ENCODE measurements around the gene JAK2.

JAK2 gene

GRCh38 chr9:4984171-4984620, 876 bp upstream of the JAK2 start (continued):
- TF ChIP-seq ZNF335 (tag by site-specific recombination; conservative IDR thresholded peaks at IDR 0.05) = peak; percentile 88
- TF ChIP-seq ZNF24 (tag by site-specific recombination; IDR thresholded peaks at IDR 0.05) = peak; percentile 76; the same call in 1 of the 2 replicates
- no peak for TF ChIP-seq GFI1B (tag by site-specific recombination; IDR thresholded peaks at IDR 0.05)
- no peak for TF ChIP-seq GLIS2 (tag by site-specific recombination; IDR thresholded peaks at IDR 0.05)
- TF ChIP-seq ZNF501 (tag by site-specific recombination; IDR thresholded peaks at IDR 0.05) = peak; percentile 57; the same call in 1 of the 2 replicates
- TF ChIP-seq HOXD13 (CRISPR knock-in tag; IDR thresholded peaks at IDR 0.05; ENCODE audit: borderline replicate concordance) = no peak

GRCh38 chr9:4985386-4986266, 554 bp downstream of the JAK2 start:
- Histone ChIP-seq H3K36me3 (ENCODE audit: control insufficient read depth in 2 of 2, insufficient read depth in 1 of 2, low read length in 2 of 2) (no peaks in the 10 kb centered on the region), H3K4me1 (ENCODE audit: control insufficient read depth, insufficient read depth, low read length) (no peaks in the 10 kb centered on the region), H3K9me3 (ENCODE audit: control insufficient read depth, insufficient read depth, low read depth, low read length) (no peaks in the 10 kb centered on the region), H3K27ac (ENCODE audit: extremely low read depth, low read depth, low read length) (peak overlapping the region; percentile 81), H3K4me3 (ENCODE audit: low read depth, low read length) (peak overlapping the region; percentile 53)
- no peak for TF ChIP-seq ZNF510 (tag by site-specific recombination; IDR thresholded peaks at IDR 0.05; ENCODE audit: insufficient replicate concordance)
- TF ChIP-seq ZNF513 (tag by site-specific recombination; IDR thresholded peaks at IDR 0.05) = peak; percentile 46; the same call in 1 of the 2 replicates
- peak; percentile 89 for TF ChIP-seq ZNF341 (tag by site-specific recombination; IDR thresholded peaks at IDR 0.05; ENCODE audit: low read depth)
- TF ChIP-seq ZBTB48 (tag by site-specific recombination; IDR thresholded peaks at IDR 0.05) = 0 out of 2 replicates have a peak, but pooled peaks have one; percentile 17
- no peak; the same call in 1 of the 2 replicates for TF ChIP-seq ZNF366 (tag by site-specific recombination; conservative IDR thresholded peaks at IDR 0.05)
- TF ChIP-seq ZFHX2 (tag by site-specific recombination; conservative IDR thresholded peaks at IDR 0.05) = peak; percentile 62
- peak; percentile 67 for TF ChIP-seq GLIS2 (tag by site-specific recombination; IDR thresholded peaks at IDR 0.05)
- peak; percentile 88 for TF ChIP-seq ZNF335 (tag by site-specific recombination; conservative IDR thresholded peaks at IDR 0.05)
- peak; percentile 43 for TF ChIP-seq EGR2 (tag by site-specific recombination; IDR thresholded peaks at IDR 0.05; ENCODE audit: low read depth)
- TF ChIP-seq ZBTB17 (tag by site-specific recombination; IDR thresholded peaks at IDR 0.05) = 0 out of 2 replicates have a peak, but pooled peaks have one; percentile 4
- ChIA-PET POLR2A (interaction anchor here (0.5 to 1.6 kb wide), 16 partner anchors 11 to 643 kb away, joined by 3 to 11 read pairs (median 3); partner anchors contain the start of genes AK3, CDC37L1, PLGRKT and RCL1), CTCF (interaction anchor here (0.6 to 6.9 kb wide), 13 partner anchors 10 to 602 kb away, joined by 3 to 94 read pairs (median 3); partner anchors contain the start of gene SLC1A1)

- Histone ChIP-seq H3K4me3 (ENCODE audit: low read depth, low read length) (peak overlapping the region; percentile 53), H3K36me3 (ENCODE audit: control insufficient read depth in 2 of 2, insufficient read depth in 1 of 2, low read length in 2 of 2) (no peaks in the 10 kb centered on the region), H3K9me3 (ENCODE audit: control insufficient read depth, insufficient read depth, low read depth, low read length) (no peaks in the 10 kb centered on the region), H3K4me1 (ENCODE audit: control insufficient read depth, insufficient read depth, low read length) (no peaks in the 10 kb centered on the region), H3K27ac (ENCODE audit: extremely low read depth, low read depth, low read length) (no peak overlapping the region)
- TF ChIP-seq PRDM1 (tag by site-specific recombination; IDR thresholded peaks at IDR 0.05) = peak; percentile 39
- TF ChIP-seq KLF7 (tag by site-specific recombination; IDR thresholded peaks at IDR 0.05; ENCODE audit: borderline replicate concordance) = no peak
- ChIA-PET CTCF (interaction anchor here (0.6 to 6.9 kb wide), 10 partner anchors 28 to 451 kb away, joined by 3 to 94 read pairs (median 4); no protein-coding TSS in a partner anchor), POLR2A (interaction anchor here (0.5 to 1.6 kb wide), 2 partner anchors 94 to 642 kb away, joined by 6 to 7 read pairs; partner anchors contain the start of gene RIC1)
Measured at GRCh38 chr9:4986296-4986695, 1.2 kb downstream of the JAK2 start.

- Histone ChIP-seq H3K36me3 (ENCODE audit: control insufficient read depth in 2 of 2, insufficient read depth in 1 of 2, low read length in 2 of 2) (peaks cover 0 to under 1% of the 10 kb centered on the region in 2 experiments; a peak in 1 of 3 replicates), H3K9me3 (ENCODE audit: control insufficient read depth, insufficient read depth, low read depth, low read length) (no peaks in the 10 kb centered on the region), H3K4me1 (ENCODE audit: control insufficient read depth, insufficient read depth, low read length) (no peaks in the 10 kb centered on the region), H3K27ac (ENCODE audit: extremely low read depth, low read depth, low read length) (no peak overlapping the region), H3K4me3 (ENCODE audit: low read depth, low read length) (no peak overlapping the region)
- ChIA-PET CTCF (interaction anchor here (0.6 to 6.9 kb wide), 10 partner anchors 32 to 450 kb away, joined by 3 to 94 read pairs (median 4); no protein-coding TSS in a partner anchor), POLR2A (no interaction called here)
- TF ChIP-seq SETDB1 (IDR thresholded peaks at IDR 0.05; ENCODE audit: insufficient read length, low read length) (no peak), ZNF18 (tag by site-specific recombination; IDR thresholded peaks at IDR 0.05) (no peak), HOXA7 (CRISPR knock-in tag; IDR thresholded peaks at IDR 0.05; ENCODE audit: borderline replicate concordance) (no peak), GLI4 (tag by site-specific recombination; IDR thresholded peaks at IDR 0.05) (no peak), ZNF488 (tag by site-specific recombination; IDR thresholded peaks at IDR 0.05) (no peak), ZNF175 (tag by site-specific recombination; IDR thresholded peaks at IDR 0.05) (no peak)
Measured at GRCh38 chr9:4986783-4987182, 1.7 kb downstream of the JAK2 start.
